ENCODE measurements around the gene APPL2.
"Not testable (repeated sequence)": the region's sequence is repeated elsewhere in the genome, so short reads cannot be mapped to it uniquely, and the experiment has no call there.

The APPL2 gene

GRCh38 chr12:105235732-105236476 is at the start of gene APPL2:
APPL2 (minus strand) TSS chr12:105236174; CDS start chr12:105236012, 162 bp downstream.
- DNase-seq: peak; percentile 84

GRCh38 chr12:105285378-105285777 is 49.4 kb upstream of the APPL2 start:
- DNase-seq: no peak

GRCh38 chr12:105281694-105282049 is 45.7 kb upstream of the APPL2 start:
- no peak for DNase-seq

GRCh38 chr12:105280966-105281693 is 45.2 kb upstream of the APPL2 start:
- DNase-seq: no peak

GRCh38 chr12:105279460-105280056 is 43.6 kb upstream of the APPL2 start:
- peak; percentile 50 for DNase-seq

GRCh38 chr12:105278043-105278697 is 42.2 kb upstream of the APPL2 start:
- no peak for DNase-seq

- no peak for DNase-seq
Observed at GRCh38 chr12:105275997-105276733, 40.2 kb upstream of the APPL2 start.

GRCh38 chr12:105274571-105274970 is 38.6 kb upstream of the APPL2 start:
- DNase-seq: no peak

GRCh38 chr12:105273601-105274000 is 37.6 kb upstream of the APPL2 start:
- DNase-seq: no peak

- DNase-seq: no peak
Observed at GRCh38 chr12:105272814-105273416, 36.9 kb upstream of the APPL2 start.

GRCh38 chr12:105272152-105272551 is 36.2 kb upstream of the APPL2 start:
- DNase-seq: no peak

- DNase-seq: no peak
Observed at GRCh38 chr12:105271364-105271763, 35.4 kb upstream of the APPL2 start.

- no peak for DNase-seq
Observed at GRCh38 chr12:105270671-105271255, 34.8 kb upstream of the APPL2 start.

GRCh38 chr12:105267711-105268110 is 31.7 kb upstream of the APPL2 start:
- no peak for DNase-seq

- DNase-seq: no peak
Observed at GRCh38 chr12:105264771-105265170, 28.8 kb upstream of the APPL2 start.

- no peak for DNase-seq
Observed at GRCh38 chr12:105262461-105263184, 26.6 kb upstream of the APPL2 start.

- no peak for DNase-seq
Observed at GRCh38 chr12:105261010-105261409, 25.0 kb upstream of the APPL2 start.

GRCh38 chr12:105259226-105259625 is 23.3 kb upstream of the APPL2 start:
- no peak for DNase-seq

- no peak for DNase-seq
Observed at GRCh38 chr12:105257321-105257728, 21.4 kb upstream of the APPL2 start.

GRCh38 chr12:105256921-105257320 is 20.9 kb upstream of the APPL2 start:
- DNase-seq: no peak

GRCh38 chr12:105256431-105256830 is 20.5 kb upstream of the APPL2 start:
- not testable (repeated sequence) for DNase-seq
